GM18519 (cell line): ENCODE data around the gene PCBP3.
A peak's percentile ranks its signal among the peaks of the same experiment; 100 is the strongest.
"Not testable (repeated sequence)": the region's sequence is repeated elsewhere in the genome, so short reads cannot be mapped to it uniquely, and the experiment has no call there.

ENCODE experiments used
- ATAC-seq: cut with Tn5 transposase; IDR thresholded peaks from one replicate; pipeline ENCODE4 v1.9.1; 2021; ENCODE audit warnings: mild to moderate bottlenecking, moderate library complexity; ENCODE audit not compliant: unreplicated experiment, low FRiP score

PCBP3 gene

DNA sequence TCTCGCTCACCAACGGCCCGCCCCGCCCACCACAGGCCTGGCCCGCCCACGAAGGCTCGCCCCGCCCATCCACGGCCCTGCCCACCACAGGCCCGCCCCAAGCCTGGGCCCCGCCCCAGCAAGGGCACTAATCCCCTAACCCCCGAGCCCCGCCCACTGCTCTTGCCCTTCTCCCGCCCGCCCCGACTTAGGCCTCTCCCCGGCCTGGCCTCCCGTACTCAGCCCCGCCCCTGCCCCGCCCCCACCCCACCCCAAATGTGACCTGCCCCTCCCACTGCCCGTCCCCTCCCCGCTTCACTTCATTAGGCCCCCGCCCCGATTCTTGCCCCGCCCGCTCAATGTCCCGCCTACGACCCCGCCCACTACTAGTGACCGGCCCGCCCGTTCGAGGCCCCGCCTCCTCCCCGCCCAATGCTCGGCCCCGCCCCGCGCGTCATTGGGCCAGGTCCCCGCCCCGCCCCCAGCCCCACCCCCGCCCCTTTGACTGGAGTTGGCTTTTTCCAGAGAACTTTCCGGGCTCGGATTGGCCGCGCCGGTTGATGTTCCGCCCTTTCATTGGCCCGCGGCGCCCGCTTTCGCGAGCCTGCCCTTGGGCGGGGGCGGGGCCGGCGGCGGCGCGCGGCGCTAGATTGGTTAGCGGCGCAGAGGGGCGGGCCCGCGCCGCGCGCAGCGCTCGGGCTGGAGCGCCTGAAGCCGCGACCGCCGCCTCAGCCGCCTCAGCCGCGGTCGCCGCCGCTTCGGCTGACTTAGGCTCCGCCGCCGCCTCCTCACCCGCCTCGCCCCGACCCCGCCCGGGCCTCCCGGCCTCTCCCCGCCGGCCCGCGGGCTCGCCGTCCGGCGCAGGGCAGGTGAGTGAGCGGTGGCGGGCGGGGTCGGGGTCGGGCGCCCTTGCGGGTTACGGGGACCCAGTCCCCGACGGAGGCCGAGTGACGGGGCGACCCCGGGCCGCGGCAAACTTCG is at the start of gene PCBP3:
Gene PCBP3, plus strand, starts transcription at position 705 of the 960 bp plus-strand sequence. CDS start 206,361 bp downstream, outside the sequence.
- peak; percentile 60 for ATAC-seq

DNA sequence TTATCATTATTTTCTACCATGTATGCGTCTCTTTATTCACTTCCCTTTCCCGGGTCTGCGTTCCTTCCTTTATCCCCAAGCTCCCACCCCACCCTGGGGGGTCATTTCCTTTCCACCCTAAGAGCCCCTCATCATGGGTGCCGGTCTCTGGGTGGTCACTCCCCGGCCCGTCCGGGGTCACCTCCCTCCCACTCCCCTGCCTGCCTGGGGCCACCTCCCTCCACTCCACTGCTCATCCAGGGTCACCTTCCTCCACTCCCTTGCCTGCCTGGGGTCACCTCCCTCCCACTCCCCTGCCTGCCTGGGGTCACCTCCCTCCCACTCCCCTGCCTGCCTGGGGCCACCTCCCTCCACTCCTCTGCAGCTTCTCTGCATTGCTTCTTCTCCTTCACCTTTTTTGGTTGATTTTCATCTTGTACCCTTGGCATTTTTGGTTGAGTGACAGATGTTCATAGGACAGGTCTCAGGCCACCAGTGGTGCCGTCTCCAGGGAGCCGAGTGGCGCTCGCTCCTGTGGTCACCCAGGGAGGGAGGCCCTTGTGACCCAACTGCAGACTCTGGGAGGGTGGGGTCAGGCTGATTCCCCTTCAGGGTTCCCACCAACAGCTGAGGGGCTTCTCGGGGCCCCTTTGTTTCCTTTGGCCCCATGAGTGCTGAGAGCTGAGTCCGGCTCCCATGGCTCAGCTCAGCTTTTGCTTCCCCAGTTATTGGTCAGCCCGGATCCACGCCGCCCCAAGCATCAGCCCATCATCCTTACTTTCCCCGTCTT is 48.6 kb upstream of the PCBP3 start:
- ATAC-seq: no peak

DNA sequence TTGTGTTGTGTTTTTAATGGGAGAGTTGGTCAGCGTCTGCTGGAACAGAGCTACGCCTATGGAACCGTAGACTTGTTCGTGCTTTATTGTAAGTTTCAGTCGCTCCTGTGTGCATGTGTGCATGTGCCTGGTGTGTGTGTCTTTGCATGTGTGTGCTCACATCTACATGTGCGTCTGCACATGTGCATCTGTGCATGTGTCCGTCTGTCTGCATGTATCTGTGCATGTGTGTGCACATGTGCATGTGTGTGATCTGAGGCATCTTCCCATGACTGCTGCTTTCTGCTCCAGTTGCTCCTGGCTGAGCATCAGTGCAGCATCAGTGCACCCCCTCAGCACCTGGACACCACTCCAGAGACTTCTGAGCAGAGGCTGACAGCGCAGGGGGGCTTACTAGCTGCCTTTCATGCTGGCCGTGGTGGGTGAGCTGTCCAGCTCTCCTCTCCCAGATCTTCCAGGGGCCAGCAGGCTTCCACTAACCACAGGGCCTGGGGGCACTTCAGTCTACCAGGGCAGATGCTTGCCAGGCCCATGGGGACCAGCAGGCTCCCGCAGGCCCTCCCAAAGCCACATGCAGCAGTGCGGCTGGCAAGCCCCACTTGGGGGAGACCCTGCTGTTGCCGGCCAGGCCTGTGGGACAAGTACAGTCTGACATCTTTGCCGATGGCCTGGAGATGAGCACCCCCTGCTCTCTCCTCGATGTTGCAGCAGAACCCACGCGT is 47.8 kb upstream of the PCBP3 start:
- no peak for ATAC-seq

DNA sequence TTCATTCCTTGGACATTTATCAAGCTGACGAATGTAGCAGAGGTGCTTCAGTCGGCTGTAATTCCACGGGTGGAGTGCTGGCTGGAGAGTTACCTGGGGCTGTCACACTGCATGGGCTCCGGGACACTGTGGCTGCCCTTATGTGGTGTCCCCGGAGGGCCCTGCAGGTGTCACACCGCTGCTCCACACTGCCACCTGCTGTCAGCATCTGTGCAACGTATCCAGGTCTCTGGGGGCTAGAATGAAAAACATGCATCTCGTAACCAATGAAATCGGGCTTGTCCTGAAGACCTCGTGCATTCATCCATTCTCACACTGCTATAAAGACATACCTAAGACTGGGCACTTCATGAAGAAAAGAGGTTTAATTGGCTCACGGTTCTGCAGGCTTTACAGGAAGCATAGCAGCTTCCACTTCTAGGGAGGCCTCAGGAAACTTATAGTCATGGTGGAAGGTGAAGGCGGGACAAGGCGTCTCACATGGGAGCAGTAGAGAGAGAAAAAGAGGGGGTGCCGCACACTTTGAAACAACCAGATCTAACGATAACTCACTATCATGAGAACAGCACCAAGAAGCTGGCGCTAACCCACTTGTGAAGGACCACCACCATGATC is 46.7 kb upstream of the PCBP3 start:
- no peak for ATAC-seq

DNA sequence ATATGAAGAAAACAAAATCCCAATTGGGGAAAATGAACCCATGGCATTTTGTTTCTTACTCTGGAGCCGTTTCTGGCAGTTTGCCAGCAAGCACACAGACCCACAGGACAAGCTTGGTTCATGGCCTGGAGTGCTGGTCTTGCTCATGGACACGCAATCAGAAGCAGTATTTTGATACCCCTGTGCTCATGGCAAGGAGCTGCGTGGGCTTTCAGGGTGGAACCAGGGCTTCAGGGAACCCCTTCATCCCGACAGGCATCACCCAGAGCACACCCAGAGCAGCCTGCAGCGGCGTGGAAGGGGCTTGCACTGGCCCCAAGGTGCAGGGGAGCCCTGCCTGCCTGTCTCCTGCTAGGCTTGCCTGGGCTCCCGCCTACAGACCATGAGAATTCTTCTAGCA is 45.4 kb upstream of the PCBP3 start:
- no peak for ATAC-seq

DNA sequence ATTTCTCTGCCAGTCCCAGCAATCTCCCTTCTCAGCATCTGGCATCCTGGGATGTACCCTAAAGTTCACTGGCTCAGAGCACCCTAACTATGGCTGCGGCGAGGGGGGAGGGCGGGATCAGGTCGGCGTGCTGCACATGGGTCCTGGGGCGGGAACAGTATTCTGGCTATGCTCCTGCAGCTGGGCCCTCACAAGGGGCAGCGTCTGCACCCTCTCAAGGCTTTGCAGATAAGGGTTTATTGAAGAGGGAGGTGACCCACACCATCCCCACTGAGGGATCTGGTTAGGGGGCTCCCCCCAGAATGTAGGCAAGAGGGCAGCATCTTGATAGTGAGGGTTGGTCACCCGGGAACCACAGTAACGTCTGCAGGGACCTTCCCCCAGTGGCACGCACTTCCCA is 44.9 kb upstream of the PCBP3 start:
- no peak for ATAC-seq

DNA sequence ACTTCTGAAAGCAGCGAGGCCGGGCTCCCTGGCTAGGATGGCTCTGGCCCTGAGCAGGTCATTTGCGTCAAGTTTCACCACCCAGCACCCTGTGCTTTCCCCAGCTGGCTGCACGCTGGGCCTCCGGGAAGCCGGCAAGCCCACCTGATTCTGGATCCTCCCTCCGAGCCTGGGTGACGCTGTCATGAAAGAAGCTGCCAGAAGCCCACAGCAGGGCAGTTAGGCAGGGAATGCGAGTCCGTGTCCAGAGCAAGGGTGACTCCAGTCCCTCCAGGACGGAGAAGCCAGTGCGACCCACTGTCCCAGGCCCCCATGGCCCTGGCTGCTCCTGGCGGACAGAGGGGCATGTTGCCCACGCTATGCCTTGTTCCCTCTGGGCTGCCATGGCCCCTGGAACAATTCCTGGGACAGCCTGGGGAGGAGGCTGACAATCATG is 44.4 kb upstream of the PCBP3 start:
- no peak for ATAC-seq

DNA sequence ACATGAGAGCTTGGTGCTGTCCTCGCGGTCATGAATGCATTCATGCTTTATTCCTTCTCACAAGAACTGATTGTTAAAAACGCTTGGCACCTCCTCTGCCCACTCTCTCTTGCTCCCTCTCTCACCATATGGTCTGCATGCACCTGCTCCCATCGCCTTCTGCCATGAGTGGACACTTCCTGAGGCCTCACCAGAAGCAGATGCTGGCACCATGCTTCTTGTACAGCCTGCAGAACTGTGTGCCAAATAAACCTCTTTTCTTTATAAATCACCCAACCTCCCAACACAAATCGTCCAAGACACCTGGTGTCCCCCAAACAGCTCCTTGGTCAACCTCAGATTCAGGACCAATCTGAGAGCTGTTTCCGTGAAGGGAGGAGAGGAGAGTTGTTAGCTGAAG is 43.3 kb upstream of the PCBP3 start:
- ATAC-seq: no peak

DNA sequence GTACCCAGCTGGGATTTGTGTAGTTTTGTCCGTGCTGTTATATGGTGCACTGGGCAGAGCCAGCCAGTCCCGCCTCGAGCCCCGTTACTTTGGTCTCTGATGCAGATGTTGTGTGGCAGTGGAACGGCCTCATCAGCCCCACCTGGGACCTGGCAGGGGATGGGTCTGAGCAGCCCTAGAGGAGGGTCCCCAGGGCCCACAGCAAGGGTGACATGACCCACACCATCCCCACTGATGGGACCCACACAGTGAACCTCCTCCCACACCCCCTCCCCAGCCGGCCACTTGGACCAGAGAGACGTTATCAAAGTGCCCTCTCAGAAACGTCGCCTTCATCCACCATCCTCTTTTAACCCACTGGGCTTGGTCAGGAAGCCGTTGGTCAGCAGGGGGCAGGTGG is 42.0 kb upstream of the PCBP3 start:
- no peak for ATAC-seq

DNA sequence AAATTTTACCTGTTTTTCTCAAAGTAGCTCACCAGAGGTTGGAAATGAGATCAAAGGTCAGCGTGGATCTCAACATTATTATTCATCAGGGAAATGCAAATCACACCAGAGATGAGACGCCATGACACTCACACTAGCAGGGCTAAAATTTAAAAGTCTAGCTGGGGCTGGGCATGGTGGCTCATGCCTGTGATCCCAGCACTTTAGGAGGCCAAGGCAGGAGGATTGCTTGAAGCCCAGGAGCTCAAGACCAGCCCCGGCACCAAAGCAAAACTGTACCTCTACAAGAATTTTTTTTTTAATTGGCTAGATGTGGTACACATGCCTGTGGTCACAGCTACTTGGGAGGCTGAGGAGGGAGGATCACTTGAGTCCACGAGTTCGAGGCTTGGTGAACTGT is 41.4 kb upstream of the PCBP3 start:
- no peak for ATAC-seq

DNA sequence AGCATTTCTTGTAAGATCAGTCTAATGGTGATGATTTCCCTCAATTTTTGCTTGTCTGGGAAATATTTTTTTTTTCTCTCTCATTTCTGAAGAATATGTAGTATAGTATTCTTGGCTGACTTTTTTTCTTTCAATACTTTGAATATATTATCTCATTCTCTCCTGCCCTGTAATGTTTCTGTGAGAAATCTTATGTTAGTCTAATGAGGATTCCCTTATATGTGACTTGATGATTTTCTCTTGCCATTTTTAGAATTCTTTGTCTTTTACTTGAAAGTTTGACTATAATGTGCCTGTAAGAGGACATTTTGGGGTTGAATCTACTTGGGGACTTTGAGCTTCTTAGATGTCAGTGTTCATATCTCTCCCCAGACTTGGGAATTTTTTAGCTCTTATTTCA is 40.0 kb upstream of the PCBP3 start:
- no peak for ATAC-seq

DNA sequence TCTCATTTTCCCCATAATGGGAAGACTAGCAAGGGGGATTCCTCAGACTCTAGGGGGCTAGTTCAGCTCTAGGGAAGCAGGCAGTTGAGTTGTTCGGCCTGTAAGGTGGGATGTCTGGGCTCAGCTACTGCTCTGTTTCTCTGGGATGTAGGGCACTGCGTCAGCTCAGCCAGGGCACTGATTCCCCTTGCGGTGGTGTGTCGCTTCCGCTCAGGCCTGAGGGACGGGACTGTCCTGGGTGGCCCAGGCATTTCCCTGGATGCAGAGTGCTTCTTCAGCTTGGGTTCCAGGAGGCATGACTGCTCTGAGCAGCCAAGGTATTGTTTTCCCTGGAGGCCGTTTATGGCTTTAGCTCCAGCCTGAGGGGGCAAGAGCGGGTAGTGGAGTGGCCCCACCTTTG is 38.8 kb upstream of the PCBP3 start:
- ATAC-seq: not testable (repeated sequence)

DNA sequence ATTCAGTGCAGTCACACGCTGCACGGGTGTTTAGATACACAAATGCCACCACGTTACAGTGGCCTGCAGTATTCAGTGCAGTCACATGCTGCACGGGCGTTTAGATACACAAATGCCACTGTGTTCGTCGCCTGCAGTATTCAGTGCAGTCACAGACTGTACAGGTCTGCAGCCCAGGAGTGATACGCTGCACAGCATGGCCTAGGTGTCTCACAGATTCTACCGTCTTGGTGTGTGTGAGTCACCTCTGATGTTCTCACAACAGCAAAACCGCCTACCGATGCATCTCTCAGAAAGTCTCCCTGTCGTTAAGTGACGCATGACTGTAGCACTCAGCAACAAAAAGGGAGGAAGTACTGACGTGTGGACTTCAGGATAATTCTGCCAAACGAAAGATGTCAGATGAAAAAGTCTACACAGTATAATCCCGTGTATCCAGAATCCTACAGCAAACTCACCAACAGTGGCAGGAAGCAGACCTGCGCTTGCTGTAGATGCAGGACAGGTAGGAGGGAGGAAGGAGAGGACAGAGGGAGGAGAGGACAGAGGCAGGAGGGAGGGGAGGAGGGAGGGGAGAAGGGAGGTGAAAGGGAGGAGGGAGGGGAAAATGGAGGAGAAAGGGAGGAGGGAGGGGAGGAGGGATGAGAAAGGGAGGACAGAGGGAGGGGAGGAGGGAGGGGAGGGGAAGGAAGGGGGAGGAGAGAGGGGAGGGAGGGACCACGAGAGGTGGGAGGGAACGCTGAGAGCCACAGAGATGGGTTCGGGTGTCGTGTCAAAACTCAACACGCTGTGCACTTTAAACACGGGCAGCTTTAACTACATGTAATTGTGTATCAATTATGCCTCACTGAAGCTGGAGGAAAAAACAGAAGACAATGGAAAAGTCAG is 36.3 kb upstream of the PCBP3 start:
- no peak for ATAC-seq

DNA sequence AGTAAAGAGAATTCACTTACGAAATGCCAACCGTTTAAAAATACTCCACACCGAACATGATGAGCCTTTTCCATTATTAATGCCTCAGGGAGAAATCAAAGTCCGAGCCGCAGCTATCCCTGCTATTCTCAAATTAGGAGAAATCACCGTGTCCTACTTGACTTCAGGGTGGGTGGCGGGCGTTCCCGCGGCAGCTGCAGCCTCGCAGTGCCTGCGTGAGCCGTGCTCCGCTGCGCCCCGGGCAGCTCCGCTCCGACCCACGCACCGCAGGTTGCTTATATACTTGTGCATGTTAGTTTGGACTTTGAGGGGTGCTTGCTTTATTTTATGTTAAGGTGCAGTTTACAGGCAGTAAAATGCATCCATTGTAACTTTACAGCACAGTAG is 35.6 kb upstream of the PCBP3 start:
- ATAC-seq: no peak

DNA sequence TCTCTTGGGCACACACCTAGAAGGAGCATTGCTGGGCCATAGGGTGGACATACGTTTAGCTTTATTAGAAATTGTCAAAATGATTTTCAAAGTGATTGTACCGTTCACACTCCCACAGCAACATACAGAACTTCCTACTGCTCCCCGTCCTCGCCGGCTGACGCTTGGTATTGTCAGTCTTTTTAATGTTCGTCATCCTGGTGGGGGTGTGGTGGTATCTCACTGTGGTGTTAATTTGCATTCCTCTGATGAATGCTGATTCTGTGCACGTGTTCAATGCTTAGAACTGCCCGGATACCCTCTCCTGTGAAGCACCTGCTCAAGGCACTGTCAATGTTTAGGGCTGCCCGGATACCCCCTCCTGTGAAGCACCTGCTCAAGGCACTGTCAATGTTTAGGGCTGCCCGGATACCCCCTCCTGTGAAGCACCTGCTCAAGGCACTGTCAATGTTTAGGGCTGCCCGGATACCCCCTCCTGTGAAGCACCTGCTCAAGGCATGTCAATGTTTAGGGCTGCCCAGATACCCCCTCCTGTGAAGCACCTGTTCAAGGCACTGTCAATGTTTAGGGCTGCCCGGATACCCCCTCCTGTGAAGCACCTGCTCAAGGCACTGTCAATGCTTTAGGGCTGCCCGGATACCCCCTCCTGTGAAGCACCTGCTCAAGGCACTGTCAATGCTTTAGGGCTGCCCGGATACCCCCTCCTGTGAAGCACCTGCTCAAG is 34.6 kb upstream of the PCBP3 start:
- ATAC-seq: not testable (repeated sequence)

DNA sequence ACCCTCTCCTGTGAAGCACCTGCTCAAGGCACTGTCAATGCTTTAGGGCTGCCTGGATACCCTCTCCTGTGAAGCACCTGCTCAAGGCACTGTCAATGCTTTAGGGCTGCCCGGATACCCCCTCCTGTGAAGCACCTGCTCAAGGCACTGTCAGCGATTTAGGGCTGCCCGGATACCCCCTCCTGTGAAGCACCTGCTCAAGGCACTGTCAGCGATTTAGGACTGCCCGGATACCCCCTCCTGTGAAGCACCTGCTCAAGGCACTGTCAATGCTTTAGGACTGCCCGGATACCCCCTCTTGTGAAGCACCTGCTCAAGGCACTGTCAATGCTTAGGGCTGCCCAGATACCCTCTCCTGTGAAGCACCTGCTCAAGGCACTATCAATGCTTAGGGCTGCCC is 33.9 kb upstream of the PCBP3 start:
- not testable (repeated sequence) for ATAC-seq

DNA sequence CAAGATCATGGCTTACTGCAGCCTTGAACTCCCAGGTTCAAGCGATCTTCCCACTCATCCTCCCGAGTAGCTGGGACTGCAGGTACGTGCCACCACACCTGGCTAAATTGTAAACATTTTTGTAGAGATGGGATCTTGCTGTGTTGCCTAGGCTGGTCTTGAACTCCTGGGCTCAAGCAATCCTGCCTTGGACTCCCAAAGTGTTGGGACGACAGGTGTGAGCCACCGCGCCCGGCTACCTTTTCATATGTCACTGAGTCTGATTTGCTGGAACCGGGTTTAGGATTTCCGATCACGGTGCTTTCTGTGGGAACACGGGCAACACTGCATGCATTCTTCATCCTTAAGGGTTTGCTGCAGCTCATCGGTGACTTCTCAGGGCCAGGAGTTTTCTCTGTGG is 32.2 kb upstream of the PCBP3 start:
- no peak for ATAC-seq

DNA sequence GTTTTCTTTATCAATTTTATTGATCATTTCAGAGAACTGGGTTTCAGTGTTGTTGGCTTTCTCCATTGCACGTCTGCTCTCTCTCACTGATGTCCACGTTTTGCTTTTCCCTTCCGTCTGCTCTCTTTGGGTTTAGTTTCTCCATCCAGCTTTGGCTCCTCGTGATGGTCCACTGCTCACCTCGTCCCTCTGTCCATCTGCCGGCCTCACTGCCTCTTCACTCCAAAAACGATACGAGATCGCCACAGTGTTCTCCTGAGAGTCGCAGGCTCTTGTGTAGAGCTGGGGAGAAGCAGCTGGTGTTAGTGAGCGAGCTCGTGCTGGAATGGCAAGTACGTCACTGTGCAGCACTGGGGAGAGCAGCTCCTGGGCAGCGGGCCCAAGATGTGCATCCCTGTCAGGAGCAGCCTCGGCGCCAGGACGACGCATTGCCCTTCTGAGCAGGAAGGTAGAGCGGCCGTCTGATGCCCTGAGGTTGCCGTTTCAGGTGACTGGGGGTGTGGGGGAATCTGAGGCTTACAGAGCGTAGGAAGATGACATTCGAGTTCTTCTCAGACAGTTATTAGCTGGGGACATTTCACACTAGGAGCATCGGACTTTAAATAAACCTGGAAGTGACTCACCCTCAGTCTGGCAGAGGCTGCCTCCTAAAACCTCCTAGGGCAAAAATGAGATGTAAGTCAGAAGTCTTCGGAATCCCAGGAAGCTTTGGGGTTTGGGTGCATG is 31.4 kb upstream of the PCBP3 start:
- no peak for ATAC-seq
